Measurements from ENCODE around the gene ALAS1. TPM values are rescaled to one million over a fixed set of nuclear protein-coding genes. Genes with fewer than 3 reads are reported as not detected.

The ALAS1 gene
- total and polyA plus RNA-seq, 2 of the 13 experiments (the other 11 are each of a cell fraction or from before 2014, with no cell fraction given) = 36.0 to 43.2 TPM

GRCh38 chr3:52247409-52248164 is 49.6 kb downstream of the ALAS1 start:
- H3K27me3 ChIP-seq (ENCODE audit: control insufficient read depth in 1 of 2, insufficient read depth in 2 of 2, low read length in 2 of 2) = no peaks in the 10 kb centered on the region
- H3K4me3 ChIP-seq (replicated peaks in 1 of 3; ENCODE audit: insufficient read depth in 1 of 3, low read depth in 2 of 3, low read length in 3 of 3) = no peak overlapping the region
- no peak overlapping the region for H2AFZ ChIP-seq (ENCODE audit: low read length)
- no TSS peak for BruUV-seq (replicated peaks)
- in situ Hi-C loops (cut with HindIII; ENCODE audit: extremely low pct_ligation_motif_present, low pct_unique_long_range_greater_than_20kb) (no loop called here), intact Hi-C loops (cut with micrococcal nuclease; ENCODE audit: unreplicated experiment) (no loop called here)
- H3K36me3 ChIP-seq (replicated peaks in 1 of 2; ENCODE audit: control insufficient read depth in 1 of 2, insufficient read depth in 2 of 2, low read length in 2 of 2) = no peaks in the 10 kb centered on the region; a peak in 1 of 5 replicates
- no peak for FAIRE-seq
- H3K79me2 ChIP-seq (ENCODE audit: insufficient read depth, low read length) = no peaks in the 10 kb centered on the region
- no peak overlapping the region for H3K4me2 ChIP-seq (ENCODE audit: low read depth, low read length)
- ChIA-PET CTCF (ENCODE audit: low intra/inter-chr PET ratio, low total read pairs) (no interaction called here), POLR2A (interaction anchor here (1.0 to 2.9 kb wide), 3 partner anchors 9 to 31 kb away, joined by 3 to 13 read pairs (median 10); partner anchors contain the start of genes TWF2 and WDR82)
- H4K20me1 ChIP-seq (ENCODE audit: insufficient read depth, low read length) = no peaks in the 10 kb centered on the region
- H3K9me3 ChIP-seq (ENCODE audit: low read length) = no peaks in the 10 kb centered on the region
- peak; percentile 6 for ATAC-seq
- no peak for DNase-seq (ENCODE audit: low spot score)
- H3K27ac ChIP-seq (ENCODE audit: extremely low read length, insufficient read depth, low read length) = no peak overlapping the region
- WGBS (ENCODE audit: low lambda C conversion rate) = 90% methylated on average over 7 of the region's 7 CpGs
- H3K4me1 ChIP-seq (ENCODE audit: insufficient read depth, low read length) = peaks cover 38% of the 10 kb centered on the region
- no peak overlapping the region for H3K9ac ChIP-seq (ENCODE audit: insufficient read depth, low read depth, low read length)
- TF ChIP-seq MYC (CRISPR knock-in tag; IDR thresholded peaks at IDR 0.05; ENCODE audit: borderline replicate concordance) (no peak), ZNF430 (CRISPR knock-in tag; IDR thresholded peaks at IDR 0.05) (no peak), MIER3 (CRISPR knock-in tag; IDR thresholded peaks at IDR 0.05; ENCODE audit: borderline replicate concordance) (no peak), HNRNPH1 (optimal IDR thresholded peaks at IDR 0.05; ENCODE audit: low read depth, low read length) (no peak), EP300 (IDR thresholded peaks at IDR 0.05; ENCODE audit: low read depth in 2 of 2, low read length in 2 of 2) (no peak), EP300 (CRISPR knock-in tag; IDR thresholded peaks at IDR 0.05; ENCODE audit: borderline replicate concordance) (no peak), SOX5 (CRISPR knock-in tag; IDR thresholded peaks at IDR 0.05; ENCODE audit: borderline replicate concordance) (no peak), ARNT (IDR thresholded peaks at IDR 0.05) (no peak), ZNF609 (CRISPR knock-in tag; IDR thresholded peaks at IDR 0.05; ENCODE audit: borderline replicate concordance) (no peak), ZNF704 (CRISPR knock-in tag; IDR thresholded peaks at IDR 0.05; ENCODE audit: borderline replicate concordance) (no peak), POLR2AphosphoS5 (IDR thresholded peaks at IDR 0.05; ENCODE audit: low read depth, low read length) (no peak), ZNF414 (CRISPR knock-in tag; IDR thresholded peaks at IDR 0.05) (no peak), ATF7-NPFF (CRISPR knock-in tag; IDR thresholded peaks at IDR 0.05; ENCODE audit: low read depth) (no peak), KLF6 (CRISPR knock-in tag; IDR thresholded peaks at IDR 0.05) (no peak), ZBTB49 (CRISPR knock-in tag; IDR thresholded peaks at IDR 0.05; ENCODE audit: borderline replicate concordance) (no peak)

Measured in HepG2 (cell line).